Endodermal cell (in vitro differentiated cells): Measurements from ENCODE around the gene NFAT5. TPM values are rescaled to one million over a fixed set of nuclear protein-coding genes. Genes with fewer than 3 reads are reported as not detected.

ENCODE experiments used
- DNase-seq: peaks from one replicate; pipeline ENCODE4 v3.0.0-alpha.2; 2017
- H3K27ac ChIP-seq: 2 replicates; pipeline ENCODE4 v1.5.1; 2013; ENCODE audit warnings: mild to moderate bottlenecking, low read depth, low read length, moderate library complexity
- H3K27me3 ChIP-seq: 2 replicates; pipeline ENCODE4 v1.6.1; 2013; ENCODE audit warnings: mild to moderate bottlenecking, low read length, moderate library complexity; ENCODE audit not compliant: insufficient read depth, control insufficient read depth, poor library complexity, severe bottlenecking
- H3K36me3 ChIP-seq: 2 replicates; pipeline ENCODE4 v1.7.0; 2013; ENCODE audit warnings: mild to moderate bottlenecking, low read length, moderate library complexity; ENCODE audit not compliant: control insufficient read depth, insufficient read depth
- H3K4me1 ChIP-seq: one replicate; pipeline ENCODE4 v1.7.0; 2013; ENCODE audit warnings: low read length; ENCODE audit not compliant: control insufficient read depth, insufficient read depth
- H3K4me3 ChIP-seq: 2 replicates; pipeline ENCODE4 v1.5.1; 2013; ENCODE audit warnings: mild to moderate bottlenecking, low read length, moderate library complexity
- H3K9ac ChIP-seq: 2 replicates; pipeline ENCODE4 v1.6.1; 2013; ENCODE audit warnings: mild to moderate bottlenecking, low read length, moderate library complexity; ENCODE audit not compliant: poor library complexity, severe bottlenecking; ENCODE audit errors: extremely low read depth
- H3K9me3 ChIP-seq: 2 replicates; pipeline ENCODE4 v1.6.1; 2013; ENCODE audit warnings: mild to moderate bottlenecking, low read length, moderate library complexity; ENCODE audit not compliant: control insufficient read depth
- H3K27ac Mint-ChIP-seq: 2 replicates; pipeline ENCODE4 v1.8.0; 2020; ENCODE audit warnings: mixed read lengths
- H3K27me3 Mint-ChIP-seq: 2 replicates; pipeline ENCODE4 v1.8.0; 2021; ENCODE audit warnings: mild to moderate bottlenecking, mixed read lengths; ENCODE audit not compliant: insufficient read depth
- H3K36me3 Mint-ChIP-seq: 2 replicates; pipeline ENCODE4 v1.8.0; 2020; ENCODE audit warnings: low read depth, mixed read lengths
- H3K4me1 Mint-ChIP-seq: 2 replicates; pipeline ENCODE4 v1.8.0; 2020; ENCODE audit warnings: mixed read lengths
- H3K4me3 Mint-ChIP-seq: 2 replicates; pipeline ENCODE4 v1.8.0; 2020; ENCODE audit warnings: mild to moderate bottlenecking, moderate library complexity, mixed read lengths
- H3K9me3 Mint-ChIP-seq: 2 replicates; pipeline ENCODE4 v1.8.0; 2020; ENCODE audit warnings: mild to moderate bottlenecking, mixed read lengths
- CTCF ChIP-seq: fragments of 200-600 bp; sonication (generic); conservative IDR thresholded peaks from 2 replicates; pipeline ENCODE4 v1.5.0; 2021; ENCODE audit warnings: antibody characterized with exemption, mild to moderate bottlenecking
- WGBS, 2 experiments: methylation state at CpG; one replicate each; pipeline versions ENCODE4 v1.1.5 to v1.1.7; 2013; ENCODE audit warnings: missing lambda C conversion rate in 2 of 2, mixed read lengths in 1 of 2; ENCODE audit not compliant: insufficient coverage in 1 of 2, insufficient read length in 1 of 2; 5-methylcytosine and 5-hydroxymethylcytosine counted together
- total RNA-seq, 2 donors: library from RNA; stranded (reverse); fragmentation: NEBNext Ultra II Directional in 1 of 2; extraction: Animal tissue kit (Norgen Biotek cat#: 25700) in 1 of 2; gene quantifications; 2 replicates in 1 of 2; 3 replicates in 1 of 2; pipeline ENCODE4 v1.2.1, GENCODE V29; 2021

Gene NFAT5
- total RNA-seq, 2 donors from 2014 or later = 38.8 to 40.3 TPM

DNA sequence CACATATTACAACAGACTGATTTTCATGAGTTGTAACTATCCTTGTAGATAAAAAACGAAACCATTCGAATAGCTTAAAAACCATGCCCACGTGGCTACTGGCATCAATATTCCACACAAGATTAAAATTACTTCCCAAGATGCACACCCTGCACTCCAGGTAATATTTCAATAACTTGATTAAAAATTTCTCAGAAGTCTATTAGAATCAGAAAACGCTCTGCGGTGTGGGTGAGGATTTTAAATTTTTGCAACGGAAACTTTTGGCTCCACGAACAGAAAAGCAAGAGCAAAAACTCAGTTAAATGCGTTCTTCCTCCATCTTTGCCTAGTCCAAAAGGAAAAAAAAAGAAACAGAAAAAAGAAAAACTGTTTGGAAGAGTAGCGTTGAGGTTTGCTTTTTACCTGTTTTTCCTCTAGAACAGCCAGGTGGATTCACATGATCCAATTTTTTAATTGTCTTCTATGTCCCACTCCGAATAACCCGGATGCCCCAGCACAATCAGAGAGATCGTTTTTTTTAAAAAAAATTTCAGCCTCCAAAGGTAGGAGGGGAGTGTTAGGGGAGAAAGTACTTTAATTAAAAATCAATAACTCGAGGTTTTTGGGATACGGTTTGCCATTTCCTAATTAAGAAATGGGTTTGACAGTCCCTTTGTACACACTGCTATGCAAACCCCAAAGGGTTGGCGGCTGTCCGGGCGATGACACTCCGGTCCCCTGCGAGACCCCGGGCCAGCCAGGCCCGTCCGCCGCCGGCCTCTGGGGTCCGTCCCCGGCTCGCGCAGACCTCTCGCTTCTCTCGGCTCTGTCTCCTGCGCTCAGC lies 708 bp upstream of the NFAT5 start:
- Histone ChIP-seq H3K27me3 (no peaks in the 10 kb centered on the region), H3K9ac (peak overlapping the region; percentile 79), H3K9me3 (no peaks in the 10 kb centered on the region), H3K27ac (peak overlapping the region; percentile 80), H3K4me3 (peak overlapping the region; percentile 90), H3K36me3 (peaks cover 12% of the 10 kb centered on the region), H3K4me1 (peaks cover 8% of the 10 kb centered on the region)
- DNase-seq = no peak
- Mint-ChIP-seq H3K36me3 (no peaks in the 10 kb centered on the region), H3K27ac (peak overlapping the region; percentile 79), H3K4me1 (peaks cover 31% of the 10 kb centered on the region), H3K27me3 (no peaks in the 10 kb centered on the region), H3K4me3 (peak overlapping the region; percentile 94), H3K9me3 (no peaks in the 10 kb centered on the region)
- 11 to 13% methylated on average over 24 to 31 of the region's 31 CpGs for WGBS, 2 experiments
- TF ChIP-seq CTCF = no peak

DNA sequence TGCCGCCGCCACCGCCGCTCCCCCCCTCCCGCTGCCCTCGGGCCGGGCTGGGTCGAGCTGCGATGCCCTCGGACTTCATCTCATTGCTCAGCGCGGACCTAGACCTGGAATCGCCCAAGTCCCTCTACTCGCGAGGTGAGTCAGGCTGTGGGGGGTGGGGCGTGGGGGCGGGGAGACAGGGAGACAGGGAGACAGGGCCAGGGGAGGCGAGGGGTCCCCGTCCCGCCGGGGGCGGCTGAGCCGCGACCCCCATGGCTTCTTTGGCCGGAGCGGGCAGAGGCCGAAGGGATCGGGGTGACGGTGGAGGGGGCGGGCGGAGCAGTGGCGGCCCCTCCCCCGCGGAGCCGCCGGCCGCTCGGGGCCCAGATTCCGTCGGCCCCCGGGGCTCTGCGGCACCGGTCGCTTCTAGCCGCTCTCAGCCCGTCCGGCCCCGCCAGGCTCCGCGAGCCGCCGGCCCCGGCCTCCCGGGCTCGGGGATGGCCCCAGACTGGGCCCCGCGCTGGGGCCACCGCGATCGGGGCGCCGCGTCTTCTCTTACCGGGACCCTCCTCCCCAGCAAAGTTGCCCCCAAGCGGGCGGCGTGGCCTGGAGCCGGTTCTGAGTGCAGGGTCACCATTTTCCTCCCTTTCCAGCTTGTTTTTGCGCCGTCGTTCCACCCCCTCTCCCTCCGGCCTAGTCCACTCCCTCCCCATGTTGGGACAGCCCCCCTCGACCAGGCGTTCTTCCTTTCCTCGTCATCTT lies 644 bp downstream of the NFAT5 start:
- peak; percentile 87 for DNase-seq
- peaks cover 3% of the 10 kb centered on the region for H3K36me3 Mint-ChIP-seq
- Histone ChIP-seq H3K9ac (peak overlapping the region; percentile 71), H3K27me3 (no peaks in the 10 kb centered on the region), H3K27ac (peak overlapping the region; percentile 80), H3K4me1 (peaks cover 8% of the 10 kb centered on the region), H3K36me3 (peaks cover 20% of the 10 kb centered on the region), H3K4me3 (peak overlapping the region; percentile 99), H3K9me3 (no peaks in the 10 kb centered on the region)
- no peaks in the 10 kb centered on the region for H3K27me3 Mint-ChIP-seq
- WGBS, 2 experiments = 0% methylated on average over 22 to 75 of the region's 75 CpGs
- no peak for TF ChIP-seq CTCF
- H3K4me3 Mint-ChIP-seq = peak overlapping the region; percentile 94
- H3K9me3 Mint-ChIP-seq = no peaks in the 10 kb centered on the region
- H3K27ac Mint-ChIP-seq = peak overlapping the region; percentile 96
- peaks cover 31% of the 10 kb centered on the region for H3K4me1 Mint-ChIP-seq

- Histone ChIP-seq H3K4me3 (peak overlapping the region; percentile 99), H3K27me3 (no peaks in the 10 kb centered on the region), H3K36me3 (peaks cover 23% of the 10 kb centered on the region), H3K9ac (peak overlapping the region; percentile 71), H3K27ac (peak overlapping the region; percentile 80), H3K4me1 (peaks cover 8% of the 10 kb centered on the region), H3K9me3 (no peaks in the 10 kb centered on the region)
- H3K36me3 Mint-ChIP-seq = peaks cover 6% of the 10 kb centered on the region
- peaks cover 31% of the 10 kb centered on the region for H3K4me1 Mint-ChIP-seq
- peak overlapping the region; percentile 94 for H3K4me3 Mint-ChIP-seq
- TF ChIP-seq CTCF = peak; percentile 31
- 0 to 2% methylated on average over 3 to 8 of the region's 9 CpGs for WGBS, 2 experiments
- no peaks in the 10 kb centered on the region for H3K9me3 Mint-ChIP-seq
- no peaks in the 10 kb centered on the region for H3K27me3 Mint-ChIP-seq
- DNase-seq = peak; percentile 68
- H3K27ac Mint-ChIP-seq = peak overlapping the region; percentile 96
Measured at GRCh38 chr16:69566981-69567680, 1.4 kb downstream of the NFAT5 start.
